SH-SY5Y (cell line): ENCODE results near the gene TCTN3.

Experiments
- GATA2 ChIP-seq: IDR thresholded peaks from 2 replicates; pipeline ENCODE4 v1.6.1; 2011; ENCODE audit warnings: mild to moderate bottlenecking, low read depth, low read length
- GATA3 ChIP-seq: IDR thresholded peaks from 2 replicates; pipeline ENCODE4 v1.6.1; 2011; ENCODE audit warnings: low read depth, mild to moderate bottlenecking, low read length, moderate library complexity

DNA sequence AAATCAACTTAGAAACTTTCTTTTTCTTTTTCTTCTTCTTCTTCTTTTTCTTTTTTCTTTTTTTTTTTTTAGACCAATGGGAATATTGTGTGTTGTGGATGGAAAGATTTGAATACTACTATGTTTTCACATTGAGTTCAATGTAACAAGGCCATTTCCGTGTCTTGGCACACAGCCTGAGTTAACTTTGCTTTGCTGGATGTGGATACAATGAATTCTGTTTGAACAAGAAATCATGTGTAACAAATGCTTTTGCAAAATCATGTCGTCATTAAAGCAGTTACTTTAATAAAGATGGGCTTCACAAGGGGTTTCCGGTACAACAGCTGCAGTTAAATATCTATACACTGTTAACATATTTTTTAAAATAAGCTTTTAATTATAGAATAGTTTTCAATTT, 48.8 kb upstream of the TCTN3 start:
- TF ChIP-seq GATA2 (no peak), GATA3 (no peak)
